ENCODE results near the gene RIBC2. TPM values are rescaled to one million over a fixed set of nuclear protein-coding genes. Genes with fewer than 3 reads are reported as not detected.
"Not testable (repeated sequence)": the region's sequence is repeated elsewhere in the genome, so short reads cannot be mapped to it uniquely, and the experiment has no call there.

The RIBC2 gene
- total RNA-seq, 1 donor from 2014 or later, result not detected

GRCh38 chr22:45447596-45447995 is 34.1 kb downstream of the RIBC2 start:
- not testable (repeated sequence) for DNase-seq (ENCODE audit: low spot score)

GRCh38 chr22:45448431-45448830 is 34.9 kb downstream of the RIBC2 start:
- no peak for DNase-seq (ENCODE audit: low spot score)

DNA sequence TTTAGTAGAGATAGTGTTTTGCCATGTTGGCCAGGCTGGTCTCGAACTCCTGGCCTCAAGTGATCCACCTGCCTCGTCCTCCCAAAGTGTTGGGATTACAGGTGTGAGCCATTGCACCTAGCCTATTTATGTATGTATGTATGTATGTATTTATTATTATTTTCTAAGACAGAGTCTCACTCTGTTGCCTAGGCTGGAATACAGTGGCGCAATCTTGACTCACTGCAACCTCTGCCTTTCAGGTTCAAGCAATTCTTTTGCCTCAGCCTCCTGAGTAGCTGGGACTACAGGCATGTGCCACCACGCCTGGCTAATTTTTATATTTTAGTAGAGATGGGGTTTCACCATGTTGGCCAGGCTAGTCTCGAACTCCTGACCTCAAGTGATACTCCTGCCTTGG is 35.9 kb downstream of the RIBC2 start:
- not testable (repeated sequence) for DNase-seq (ENCODE audit: low spot score)

DNA sequence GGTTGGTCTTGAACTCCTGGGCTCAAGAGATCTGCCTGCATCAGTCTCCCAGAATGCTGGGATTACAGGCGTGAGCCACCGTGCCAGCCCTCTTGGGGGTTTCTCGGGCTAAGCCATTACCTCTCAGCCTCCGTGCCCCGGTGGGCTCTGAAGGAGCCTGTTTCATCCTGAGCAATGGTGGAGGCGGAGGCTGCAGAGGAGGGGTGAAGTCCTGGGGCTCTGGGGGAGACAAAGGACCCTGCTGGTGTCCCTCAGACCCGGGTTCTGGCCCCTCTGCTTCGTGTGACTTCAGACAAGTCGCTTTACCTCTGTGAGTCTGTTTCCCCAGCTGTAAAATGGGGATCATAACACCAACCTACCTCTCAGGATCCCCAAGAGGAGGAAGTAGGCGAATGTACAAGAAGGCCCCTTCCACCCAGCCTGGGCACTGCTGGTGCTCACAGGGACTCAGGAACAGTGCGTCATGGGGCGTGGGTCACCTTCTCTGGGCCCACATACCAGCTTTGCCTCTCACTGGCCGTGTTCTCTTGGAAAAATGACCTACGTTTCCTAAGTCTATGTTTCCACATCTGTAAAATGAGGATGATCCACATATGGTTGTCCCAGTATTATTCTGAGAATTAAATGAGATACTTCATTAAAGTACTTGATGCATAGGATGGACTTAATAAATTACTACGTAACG is 36.8 kb downstream of the RIBC2 start:
- no peak for DNase-seq (ENCODE audit: low spot score)

- DNase-seq (ENCODE audit: low spot score), result no peak
Measured at GRCh38 chr22:45450921-45451651, 37.6 kb downstream of the RIBC2 start.

GRCh38 chr22:45451972-45452371 is 38.5 kb downstream of the RIBC2 start:
- DNase-seq (ENCODE audit: low spot score), result no peak

GRCh38 chr22:45452565-45453379 is 39.3 kb downstream of the RIBC2 start:
- no peak for DNase-seq (ENCODE audit: low spot score)

DNA sequence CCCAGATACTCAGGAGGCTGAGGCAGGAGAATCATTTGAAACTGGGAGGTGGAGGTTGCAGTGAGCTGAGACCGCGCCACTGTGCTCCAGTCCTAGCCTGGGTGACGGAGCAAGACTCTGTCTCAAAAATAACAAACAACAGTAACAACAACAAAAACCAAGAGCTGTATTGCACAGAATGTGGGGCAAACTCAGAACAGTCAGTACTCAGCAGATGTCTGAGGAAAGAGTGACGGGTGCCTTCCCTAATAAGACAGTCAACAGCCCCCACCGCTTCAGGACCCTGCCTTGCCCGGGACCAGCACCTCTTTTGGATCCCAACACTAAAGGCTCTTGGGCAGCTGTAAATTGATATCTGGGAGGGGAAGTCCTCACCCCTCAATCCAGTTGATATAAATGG is 40.3 kb downstream of the RIBC2 start:
- DNase-seq (ENCODE audit: low spot score), result no peak

GRCh38 chr22:45454275-45454674 is 40.8 kb downstream of the RIBC2 start:
- no peak for DNase-seq (ENCODE audit: low spot score)

DNA sequence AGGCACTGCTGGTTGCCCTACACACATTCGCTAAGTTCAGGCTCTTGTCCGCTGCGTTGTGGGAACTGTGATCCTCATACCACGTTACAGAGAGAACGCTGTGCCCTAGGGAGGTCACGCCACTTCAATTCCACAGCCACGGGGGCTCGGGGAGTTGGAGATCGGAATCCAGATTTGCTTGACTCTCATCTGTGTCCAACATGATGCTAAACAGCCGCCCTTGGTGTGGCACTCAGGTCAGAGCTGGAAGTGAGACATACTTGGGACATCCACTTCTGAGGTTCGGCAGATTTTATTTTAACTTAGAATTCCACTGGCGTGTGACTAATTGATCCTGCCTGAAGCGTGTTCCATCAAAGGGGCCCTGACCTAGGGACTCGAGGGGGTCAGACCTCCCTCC is 41.7 kb downstream of the RIBC2 start:
- DNase-seq (ENCODE audit: low spot score), result no peak

DNA sequence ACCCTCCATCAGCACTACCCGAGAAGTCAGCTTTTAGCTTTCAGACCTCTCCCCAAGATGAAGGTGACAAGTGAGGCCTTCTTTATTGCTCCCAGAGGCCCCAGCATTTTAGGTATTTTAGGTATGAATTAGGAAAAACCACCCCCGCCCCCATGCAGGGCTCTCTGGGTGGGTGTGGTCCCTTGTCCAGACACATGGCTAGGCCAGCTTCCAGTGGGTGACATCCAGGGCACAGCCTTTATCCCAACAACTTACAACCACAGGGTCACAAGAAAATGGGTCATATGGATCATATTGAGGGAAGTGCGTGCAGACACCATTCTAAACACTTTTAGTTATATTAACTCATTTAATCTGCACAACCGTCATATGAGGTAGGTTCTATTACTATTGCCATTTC is 42.1 kb downstream of the RIBC2 start:
- no peak for DNase-seq (ENCODE audit: low spot score)

DNA sequence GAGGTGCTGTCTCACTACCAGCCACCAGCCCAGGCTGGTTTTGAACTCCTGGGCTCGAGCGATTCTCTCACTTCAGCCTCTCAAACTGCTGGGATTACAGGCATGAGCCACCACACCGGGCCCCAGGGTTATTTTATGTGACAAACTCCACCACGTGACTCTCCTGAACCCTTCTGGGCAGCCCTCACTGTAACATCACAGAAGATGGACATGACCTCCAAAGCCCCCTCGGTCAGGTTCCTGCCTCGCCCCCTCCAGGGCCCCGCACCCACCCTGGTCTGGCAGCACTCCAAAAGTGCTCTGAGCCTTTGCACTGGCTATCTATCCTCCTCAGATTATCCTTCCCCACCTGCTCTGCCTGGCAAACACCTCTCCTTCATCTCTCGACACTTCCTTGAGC is 43.3 kb downstream of the RIBC2 start:
- DNase-seq (ENCODE audit: low spot score), result no peak

- no peak for DNase-seq (ENCODE audit: low spot score)
Measured at GRCh38 chr22:45458532-45458931, 45.0 kb downstream of the RIBC2 start.

GRCh38 chr22:45459235-45459634 is 45.7 kb downstream of the RIBC2 start:
- no peak for DNase-seq (ENCODE audit: low spot score)

GRCh38 chr22:45460288-45461109 is 47.0 kb downstream of the RIBC2 start:
- DNase-seq (ENCODE audit: low spot score), result no peak

GRCh38 chr22:45462034-45462655 is 48.7 kb downstream of the RIBC2 start:
- no peak for DNase-seq (ENCODE audit: low spot score)

DNA sequence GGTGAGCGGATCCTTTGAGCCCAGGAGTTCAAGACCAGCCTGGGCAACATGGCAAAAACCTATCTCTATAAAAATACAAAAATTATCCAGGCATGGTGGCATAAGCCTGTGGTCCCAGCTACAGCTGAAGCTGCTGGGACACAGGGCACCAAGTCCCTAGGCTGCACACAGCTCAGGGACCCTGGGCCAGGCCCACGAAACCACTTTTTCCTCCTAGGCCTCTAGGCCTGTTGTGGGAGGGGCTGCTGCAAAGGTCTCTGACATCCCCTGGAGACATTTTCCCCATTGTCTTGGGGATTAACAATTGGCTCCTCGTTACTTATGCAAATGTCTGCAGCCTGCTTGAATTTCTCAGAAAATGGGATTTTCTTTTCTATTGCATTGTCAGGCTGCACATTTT is 50.2 kb downstream of the RIBC2 start:
- not testable (repeated sequence) for DNase-seq (ENCODE audit: low spot score)

DNA sequence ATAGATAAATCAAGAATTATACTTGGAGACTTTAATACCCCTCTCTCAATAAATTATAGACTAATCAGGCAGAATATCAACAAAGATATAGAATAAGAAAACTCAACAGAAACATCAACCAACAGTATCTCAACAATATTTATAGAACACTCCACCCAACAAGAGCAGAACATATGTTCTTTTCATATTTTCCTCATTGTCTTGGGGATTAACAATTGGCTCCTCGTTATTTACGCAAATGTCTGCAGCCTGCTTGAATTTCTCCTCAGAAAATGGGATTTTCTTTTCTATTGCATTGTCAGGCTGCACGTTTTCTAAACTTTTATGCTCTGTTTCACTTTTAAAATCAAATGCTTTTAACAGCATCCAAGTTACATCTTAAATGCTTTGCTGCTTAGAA is 52.1 kb downstream of the RIBC2 start:
- no peak for DNase-seq (ENCODE audit: low spot score)

DNA sequence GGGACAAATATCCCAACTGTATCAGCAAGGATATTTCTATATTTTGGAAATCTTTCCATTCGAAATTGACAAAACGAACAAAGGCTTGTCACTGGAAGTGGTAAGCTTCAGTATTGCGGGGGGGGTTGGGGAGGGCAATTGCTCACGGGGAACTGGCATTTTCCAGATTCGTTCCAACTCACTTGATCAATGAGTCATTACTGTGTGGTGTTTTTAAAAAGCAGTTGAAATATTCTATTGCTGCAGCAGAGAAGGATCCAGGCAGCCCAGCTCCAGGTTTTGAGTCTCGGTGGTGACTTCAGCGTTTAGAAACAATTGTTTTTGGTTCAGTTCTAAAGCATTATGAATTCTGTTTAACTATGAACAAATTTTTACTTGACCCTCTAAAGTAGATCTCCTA is 55.4 kb downstream of the RIBC2 start:
- DNase-seq (ENCODE audit: low spot score), result no peak

GRCh38 chr22:45469281-45470073 is 56.0 kb downstream of the RIBC2 start:
- DNase-seq (ENCODE audit: low spot score), result no peak

Data from mesenteric fat pad (tissue), 1 donor.